Measurements from ENCODE around the gene CTSZ.

DNA sequence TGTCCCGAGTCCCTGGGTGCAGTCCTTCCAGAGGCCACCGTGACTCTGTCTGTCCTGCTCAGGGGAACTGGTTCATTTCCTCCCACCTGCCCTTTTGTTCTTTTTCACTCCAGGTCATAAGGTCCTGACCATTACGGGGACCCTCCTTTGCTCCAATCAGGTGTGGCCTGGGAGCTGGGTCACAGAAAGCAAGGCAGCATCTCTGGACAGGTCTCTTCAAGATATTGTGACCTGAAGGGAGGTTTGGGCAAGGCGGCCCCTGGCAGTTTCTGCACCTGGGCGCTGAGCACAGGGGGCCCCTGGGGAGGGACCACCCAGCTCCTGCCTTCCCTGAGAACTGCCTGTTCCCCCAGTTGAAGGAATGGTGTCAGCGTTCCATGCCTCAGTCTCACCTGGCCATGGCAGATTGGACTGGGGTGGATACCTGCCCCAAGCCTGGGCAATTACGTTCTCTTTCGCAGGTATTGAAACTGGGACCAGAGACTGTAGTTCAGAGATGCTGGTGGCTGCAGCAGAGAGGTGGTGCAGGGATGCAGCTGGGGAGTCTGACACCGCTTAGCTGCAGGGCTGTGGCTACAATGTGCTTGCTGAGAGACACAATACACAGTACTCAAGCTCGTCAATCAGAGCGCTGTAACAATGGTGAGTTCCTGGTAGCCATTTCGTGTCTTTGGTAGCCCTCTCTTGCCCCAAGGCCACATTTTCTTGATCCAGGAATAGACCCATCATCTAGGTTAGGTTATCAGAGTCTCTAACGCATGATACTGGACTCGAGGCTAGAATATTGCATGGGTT is 41.6 kb downstream of the CTSZ start:
- TF ChIP-seq CTCF (IDR thresholded peaks at IDR 0.05; ENCODE audit: low read depth, low read length) (no peak), EZH2phosphoT487 (IDR thresholded peaks at IDR 0.05; ENCODE audit: low read depth) (no peak)

Measured in OCI-LY3 (cell line).